SIG-M5 treated with dmso at 0.1 percent for 504 hours (cell line): ENCODE measurements around the gene ARMH4.
A peak's percentile ranks its signal among the peaks of the same experiment; 100 is the strongest.
"Not testable (repeated sequence)": the region's sequence is repeated elsewhere in the genome, so short reads cannot be mapped to it uniquely, and the experiment has no call there.

Experiments
- DNase-seq: peaks from one replicate; lab custom pipeline; 2025; ENCODE audit not compliant: unreplicated experiment; lab: John Stamatoyannopoulos, UW

The ARMH4 gene

GRCh38 chr14:58145936-58146335 is 6.1 kb downstream of the ARMH4 start:
- no peak for DNase-seq

DNA sequence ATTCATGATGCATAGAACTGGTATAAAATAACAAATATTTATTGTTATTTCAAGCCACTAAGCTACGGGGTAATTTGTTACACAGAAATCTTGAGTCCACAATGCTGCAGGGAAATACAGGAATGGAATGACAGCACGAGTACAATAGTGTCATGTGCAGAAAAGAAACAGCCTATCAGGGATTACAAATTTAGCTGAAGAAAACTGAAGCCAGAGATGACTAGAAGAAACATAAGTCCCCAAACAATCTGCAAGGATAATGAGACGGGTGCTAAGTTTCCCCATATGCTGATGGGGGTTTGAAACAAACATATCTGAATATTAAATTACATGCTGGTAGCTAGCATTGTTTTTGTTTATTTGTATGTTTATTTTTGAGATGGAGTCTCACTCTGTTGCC is 8.9 kb downstream of the ARMH4 start:
- no peak for DNase-seq

- no peak for DNase-seq
Measured at GRCh38 chr14:58141893-58142292, 10.1 kb downstream of the ARMH4 start.

GRCh38 chr14:58138714-58139482 is 13.1 kb downstream of the ARMH4 start:
- no peak for DNase-seq

GRCh38 chr14:58138031-58138713 is 13.8 kb downstream of the ARMH4 start:
- no peak for DNase-seq

DNA sequence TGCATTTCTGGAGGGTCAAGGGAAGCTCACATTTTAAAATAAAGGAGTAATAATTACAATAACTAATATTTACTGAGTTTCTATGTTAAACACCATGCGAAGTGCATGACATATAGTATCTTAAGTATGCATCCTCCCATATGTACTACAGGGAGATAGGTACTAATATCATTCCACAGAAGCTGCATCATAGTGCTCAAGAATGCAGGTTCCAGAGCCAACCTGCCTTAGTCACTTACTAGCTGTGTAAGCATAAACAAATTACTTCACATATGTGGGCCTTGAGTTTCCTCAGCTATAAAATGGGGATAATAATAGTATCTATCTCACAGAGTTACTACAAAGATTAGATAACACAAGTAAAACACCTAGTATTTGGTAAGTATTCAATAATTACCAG is 18.3 kb downstream of the ARMH4 start:
- DNase-seq: no peak

GRCh38 chr14:58131386-58131785 is 20.6 kb downstream of the ARMH4 start:
- DNase-seq: no peak

DNA sequence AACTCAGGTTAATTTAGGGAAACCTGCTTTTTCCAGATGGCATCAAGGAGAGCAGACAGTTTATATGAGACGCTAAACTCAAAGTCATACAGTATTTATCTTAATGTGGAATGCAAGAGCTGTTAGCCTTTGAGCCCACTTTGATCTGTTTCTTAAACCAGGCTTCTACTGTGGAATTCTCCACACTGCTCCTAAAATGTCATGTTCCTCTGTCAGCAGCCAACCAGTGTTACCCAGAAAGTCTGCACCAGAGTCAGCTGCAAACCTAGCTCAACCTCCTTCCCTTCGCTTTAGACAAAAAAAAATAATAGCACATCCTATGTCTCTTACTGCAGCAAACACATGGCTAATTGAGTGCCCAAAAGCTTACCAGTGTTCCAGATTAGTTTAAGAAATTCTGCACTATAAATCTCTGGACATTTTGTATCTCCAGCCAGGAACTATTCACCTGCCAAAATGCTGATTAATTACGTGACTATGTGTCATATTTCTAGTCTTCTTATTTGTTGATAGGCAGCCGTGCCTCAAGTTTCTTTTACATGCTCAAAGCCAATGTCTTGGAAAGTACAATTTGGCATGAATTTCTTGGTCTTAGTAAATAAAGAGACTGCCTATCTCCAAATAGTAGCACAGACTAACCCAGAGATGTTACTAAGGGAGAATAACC is 21.8 kb downstream of the ARMH4 start:
- DNase-seq: no peak

- DNase-seq: no peak
Measured at GRCh38 chr14:58129208-58129607, 22.8 kb downstream of the ARMH4 start.

DNA sequence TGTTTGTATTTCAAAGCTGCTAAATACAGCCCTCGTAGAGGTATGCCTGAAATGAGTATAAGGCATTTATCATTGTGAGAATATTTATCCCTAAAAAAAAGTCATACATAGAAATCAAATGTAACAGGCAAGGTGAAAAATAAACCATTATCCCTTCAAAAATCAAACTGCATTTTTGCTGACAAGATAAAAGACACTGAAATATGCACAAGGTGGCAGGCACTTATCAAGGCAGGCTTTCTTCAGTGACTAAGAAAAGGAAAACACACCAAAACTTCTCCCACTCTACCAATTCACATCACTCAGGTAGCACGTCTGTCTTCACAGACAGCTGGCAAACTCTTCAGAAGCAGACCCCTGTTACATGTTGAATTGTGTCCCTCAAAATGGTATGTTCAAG is 23.6 kb downstream of the ARMH4 start:
- no peak for DNase-seq

DNA sequence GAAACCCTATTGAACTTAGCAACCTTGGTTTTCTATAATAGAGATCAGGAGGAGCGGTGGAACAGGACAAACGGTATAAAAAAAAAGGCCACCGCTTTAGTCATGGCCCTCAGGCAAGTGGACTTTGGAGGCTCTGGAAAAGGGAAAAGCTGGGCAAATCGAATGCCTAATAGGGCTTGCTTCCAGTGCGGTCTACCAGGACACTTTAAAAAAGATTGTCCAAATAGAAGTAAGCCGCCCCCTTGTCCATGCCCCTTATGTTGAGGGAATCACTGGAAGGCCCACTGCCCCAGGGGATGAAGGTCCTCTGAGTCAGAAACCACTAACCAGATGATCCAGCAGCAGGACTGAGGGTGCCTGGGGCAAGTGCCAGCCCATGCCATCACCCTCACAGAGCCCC is 29.5 kb downstream of the ARMH4 start:
- not testable (repeated sequence) for DNase-seq

- DNase-seq: no peak
Measured at GRCh38 chr14:58121530-58122186, 30.4 kb downstream of the ARMH4 start.

GRCh38 chr14:58119381-58119780 is 32.6 kb downstream of the ARMH4 start:
- no peak for DNase-seq

DNA sequence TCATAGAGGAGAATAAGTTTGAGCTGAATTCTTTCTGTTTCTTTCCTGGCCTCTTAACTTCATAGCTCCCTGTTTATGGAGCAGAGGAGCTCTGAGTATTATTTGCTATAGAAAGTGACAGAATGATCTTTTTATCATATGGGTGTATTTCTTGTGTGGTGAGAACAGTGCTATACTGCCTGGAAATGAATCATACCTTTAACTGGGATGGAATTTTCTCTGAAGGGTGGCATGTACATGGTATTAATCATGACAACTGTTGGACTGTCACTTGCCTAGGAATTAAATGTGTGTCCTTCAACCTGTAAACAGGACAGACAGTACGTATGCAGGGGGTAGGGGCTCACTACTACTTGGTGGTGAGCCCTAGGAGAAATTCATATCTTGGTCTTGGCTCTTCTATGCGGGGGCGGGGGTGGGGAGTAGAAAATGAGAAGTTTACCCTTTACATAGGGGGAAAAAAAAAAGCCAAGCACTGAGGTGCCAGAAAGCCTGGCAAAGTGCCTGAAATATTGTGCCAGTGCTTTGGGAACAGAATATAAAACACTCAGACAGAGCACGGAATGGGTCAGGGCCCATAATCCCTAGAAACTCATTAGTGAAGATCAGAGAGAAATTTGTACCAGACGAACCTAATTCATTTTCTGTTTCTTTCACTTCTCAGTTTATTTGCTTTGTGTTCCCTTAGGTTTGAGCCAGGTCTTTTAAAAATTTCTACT is 33.8 kb downstream of the ARMH4 start:
- no peak for DNase-seq

DNA sequence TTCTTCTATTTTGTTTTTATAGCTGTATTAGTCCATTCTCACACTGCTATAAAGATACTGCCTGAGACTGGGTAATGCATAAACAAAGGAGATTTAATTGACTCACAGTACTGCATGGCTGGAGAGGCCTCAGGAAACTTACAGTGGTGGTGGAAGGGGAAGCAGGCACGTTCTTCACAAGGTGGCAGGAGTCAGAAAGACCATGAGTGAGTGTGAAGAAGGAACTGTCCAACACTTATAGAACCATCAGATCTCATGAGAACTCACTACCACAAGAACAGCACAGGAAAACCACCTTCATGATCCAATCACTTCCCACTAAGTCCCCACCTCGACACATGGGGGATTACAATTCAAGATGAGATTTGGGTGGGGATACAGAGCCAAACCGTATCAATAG is 42.3 kb downstream of the ARMH4 start:
- peak; percentile 5 for DNase-seq

DNA sequence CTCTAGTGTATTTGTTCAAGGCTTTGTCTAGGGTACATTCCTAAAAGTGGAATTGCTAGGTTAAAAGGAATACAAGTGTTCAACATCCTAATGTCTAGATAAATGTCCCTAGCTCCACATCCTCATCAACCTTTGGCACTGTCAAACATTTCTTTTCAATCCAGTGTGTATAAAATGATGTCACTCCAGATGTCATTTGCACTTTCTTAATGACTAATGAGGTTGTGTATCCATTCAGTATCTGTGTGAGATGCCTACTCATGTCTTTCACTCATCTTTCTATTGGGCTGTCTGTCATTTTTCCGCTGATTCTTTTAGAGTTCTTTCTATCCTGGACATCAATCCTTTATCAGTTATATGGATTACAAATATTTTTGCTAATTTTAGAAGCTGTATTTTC is 43.3 kb downstream of the ARMH4 start:
- no peak for DNase-seq

DNA sequence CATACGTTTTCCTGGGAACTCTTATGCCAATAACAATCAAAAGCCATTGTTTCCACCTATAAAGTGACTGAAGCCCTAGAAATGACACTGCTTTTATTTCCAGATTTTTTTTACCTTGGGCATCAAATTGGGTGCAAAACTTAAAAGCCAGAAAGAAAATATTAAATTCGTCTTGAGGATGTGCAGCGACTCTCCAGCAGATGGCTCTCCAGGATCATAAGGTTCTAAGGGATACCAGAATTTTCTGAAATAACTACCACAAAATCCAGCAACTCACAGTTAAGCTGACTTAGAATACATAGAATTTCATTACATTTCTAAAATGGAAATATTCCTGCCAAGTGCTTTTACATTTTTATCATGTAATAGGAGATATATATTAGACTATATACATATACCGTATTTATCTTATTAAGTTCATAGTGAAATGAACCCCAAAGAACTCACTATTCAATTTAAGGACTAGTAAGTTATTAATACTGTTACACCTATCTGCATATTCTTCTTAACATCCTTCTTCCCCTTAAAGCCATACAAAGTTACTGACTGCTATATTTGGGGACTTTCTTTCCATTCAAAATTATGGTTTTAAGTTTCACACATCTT is 44.0 kb downstream of the ARMH4 start:
- DNase-seq: peak; percentile 36

- DNase-seq: no peak
Measured at GRCh38 chr14:58107041-58107440, 45.0 kb downstream of the ARMH4 start.

GRCh38 chr14:58106446-58106845 is 45.6 kb downstream of the ARMH4 start:
- no peak for DNase-seq

DNA sequence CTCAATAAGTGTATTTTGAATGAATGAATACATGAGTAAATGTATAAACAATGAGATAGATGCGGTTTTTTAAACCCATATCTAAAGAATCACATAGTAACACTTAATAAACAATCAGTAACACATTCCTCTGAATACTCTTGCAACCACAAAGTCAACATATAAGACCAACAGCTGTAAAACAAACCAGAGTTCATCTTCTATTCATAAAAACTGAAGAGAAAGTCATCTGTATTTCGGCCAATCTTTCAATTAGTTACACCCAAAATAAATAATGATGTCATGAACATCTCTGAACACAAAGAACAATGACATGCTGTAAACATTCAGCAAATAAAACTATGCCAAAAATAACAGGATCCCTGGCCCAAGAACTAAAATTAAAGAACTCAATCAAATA is 47.2 kb downstream of the ARMH4 start:
- no peak for DNase-seq
